PC-9 (cell line): ENCODE results near the gene OAF.

Experiments used
- CTCF ChIP-seq: fragments of 200-600 bp; sonication (generic); conservative IDR thresholded peaks from 2 replicates; pipeline ENCODE4 v1.6.1; 2017; ENCODE audit warnings: mixed run types, antibody characterized with exemption, mild to moderate bottlenecking, moderate library complexity
- EZH2 ChIP-seq: fragments of 200-600 bp; sonication (generic); IDR thresholded peaks from 2 replicates; pipeline ENCODE4 v1.8.0; 2017; ENCODE audit warnings: antibody characterized with exemption, low read depth

- TF ChIP-seq CTCF (no peak), EZH2 (no peak)
Measured at GRCh38 chr11:120182372-120182771, 28.5 kb upstream of the OAF start.
